Endothelial cell of umbilical vein (primary cell): Measurements from ENCODE around the gene SLC4A5.

Experiments used
- EZH2 ChIP-seq: IDR thresholded peaks from 2 replicates; pipeline ENCODE4 v1.6.1; 2012; ENCODE audit warnings: borderline replicate concordance, low read depth, mild to moderate bottlenecking, moderate library complexity, low read length, inconsistent platforms; ENCODE audit not compliant: severe bottlenecking
- JUN ChIP-seq: IDR thresholded peaks from 2 replicates; pipeline ENCODE4 v1.6.1; 2011; ENCODE audit warnings: borderline replicate concordance, low read depth; ENCODE audit not compliant: insufficient read length, insufficient read depth
- POLR2A ChIP-seq: IDR thresholded peaks from 2 replicates; pipeline ENCODE4 v1.6.1; 2012; ENCODE audit warnings: low read depth, mild to moderate bottlenecking, control low read depth, low read length
- POLR2AphosphoS5 ChIP-seq: IDR thresholded peaks from 2 replicates; pipeline ENCODE4 v1.6.1; 2012; ENCODE audit warnings: low read depth, mild to moderate bottlenecking, control low read depth, low read length, moderate library complexity; ENCODE audit not compliant: insufficient read depth
- TF ChIP-seq, protein P1 (sequence below), 2 donors: IDR thresholded peaks; 1 replicate in 1 of 2; 2 replicates in 1 of 2; pipeline ENCODE4 v1.5.1; 2011; ENCODE audit warnings: low read length in 2 of 2, mild to moderate bottlenecking in 2 of 2, moderate library complexity in 2 of 2, control low read depth in 1 of 2, inconsistent platforms in 1 of 2, low read depth in 1 of 2; ENCODE audit not compliant: insufficient read depth in 1 of 2; ENCODE audit errors: extremely low read depth in 1 of 2

DNA sequence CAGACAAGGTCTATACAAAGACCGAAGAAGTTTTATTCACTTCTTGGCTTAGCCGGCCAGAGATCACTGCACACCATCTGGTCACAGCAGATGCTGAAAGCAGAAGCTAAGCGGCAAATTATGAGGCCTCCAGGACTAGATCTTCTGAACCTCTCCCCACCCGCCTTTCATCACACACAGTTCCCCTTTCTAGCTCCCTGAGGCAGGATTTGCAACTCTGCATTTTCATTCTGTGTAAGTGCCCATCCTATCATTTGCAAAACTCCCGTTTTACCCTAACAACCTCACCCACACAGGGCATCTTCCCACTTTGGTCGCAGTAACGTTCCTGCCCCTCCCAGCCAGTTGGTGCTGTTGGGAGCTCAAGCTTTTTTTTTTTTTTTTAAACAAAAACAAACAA lies 161.5 kb downstream of the SLC4A5 start:
- TF ChIP-seq, protein P1, sequence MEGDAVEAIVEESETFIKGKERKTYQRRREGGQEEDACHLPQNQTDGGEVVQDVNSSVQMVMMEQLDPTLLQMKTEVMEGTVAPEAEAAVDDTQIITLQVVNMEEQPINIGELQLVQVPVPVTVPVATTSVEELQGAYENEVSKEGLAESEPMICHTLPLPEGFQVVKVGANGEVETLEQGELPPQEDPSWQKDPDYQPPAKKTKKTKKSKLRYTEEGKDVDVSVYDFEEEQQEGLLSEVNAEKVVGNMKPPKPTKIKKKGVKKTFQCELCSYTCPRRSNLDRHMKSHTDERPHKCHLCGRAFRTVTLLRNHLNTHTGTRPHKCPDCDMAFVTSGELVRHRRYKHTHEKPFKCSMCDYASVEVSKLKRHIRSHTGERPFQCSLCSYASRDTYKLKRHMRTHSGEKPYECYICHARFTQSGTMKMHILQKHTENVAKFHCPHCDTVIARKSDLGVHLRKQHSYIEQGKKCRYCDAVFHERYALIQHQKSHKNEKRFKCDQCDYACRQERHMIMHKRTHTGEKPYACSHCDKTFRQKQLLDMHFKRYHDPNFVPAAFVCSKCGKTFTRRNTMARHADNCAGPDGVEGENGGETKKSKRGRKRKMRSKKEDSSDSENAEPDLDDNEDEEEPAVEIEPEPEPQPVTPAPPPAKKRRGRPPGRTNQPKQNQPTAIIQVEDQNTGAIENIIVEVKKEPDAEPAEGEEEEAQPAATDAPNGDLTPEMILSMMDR (IDR thresholded peaks at IDR 0.05; ENCODE audit: extremely low read depth in 1 of 2, insufficient read depth in 1 of 2, low read depth in 1 of 2, low read length in 2 of 2), result no peak
- no peak for TF ChIP-seq POLR2AphosphoS5
- no peak for TF ChIP-seq EZH2
- no peak for TF ChIP-seq POLR2A
- no peak for TF ChIP-seq JUN
